Hepatic stellate cell (primary cell): ENCODE data around the gene ZP1.
A peak's percentile ranks its signal among the peaks of the same experiment; 100 is the strongest.

Experiments
- DNase-seq: peaks from one replicate; pipeline ENCODE4 v3.0.0; 2011; ENCODE audit warnings: low spot score

ZP1 gene

DNA sequence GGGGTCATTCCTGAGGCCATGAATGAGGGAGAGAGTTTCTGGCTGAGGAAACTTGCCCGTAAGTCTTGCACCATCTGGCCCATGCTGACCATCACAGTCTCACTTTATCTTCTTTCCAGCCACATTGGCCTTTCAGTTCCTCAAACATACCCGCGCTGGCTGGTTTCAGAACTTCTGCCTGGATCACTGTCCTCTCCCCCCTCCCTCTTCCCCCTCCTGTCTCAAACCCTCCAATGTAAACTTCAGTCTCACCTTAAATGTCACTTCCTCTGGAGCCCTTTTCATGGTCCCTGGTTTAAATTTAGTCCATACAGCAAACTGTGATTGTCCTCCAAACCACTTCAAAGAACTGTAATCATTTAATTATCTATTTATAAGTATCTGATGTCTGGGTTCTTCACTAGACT is 42.9 kb downstream of the ZP1 start:
- no peak for DNase-seq

DNA sequence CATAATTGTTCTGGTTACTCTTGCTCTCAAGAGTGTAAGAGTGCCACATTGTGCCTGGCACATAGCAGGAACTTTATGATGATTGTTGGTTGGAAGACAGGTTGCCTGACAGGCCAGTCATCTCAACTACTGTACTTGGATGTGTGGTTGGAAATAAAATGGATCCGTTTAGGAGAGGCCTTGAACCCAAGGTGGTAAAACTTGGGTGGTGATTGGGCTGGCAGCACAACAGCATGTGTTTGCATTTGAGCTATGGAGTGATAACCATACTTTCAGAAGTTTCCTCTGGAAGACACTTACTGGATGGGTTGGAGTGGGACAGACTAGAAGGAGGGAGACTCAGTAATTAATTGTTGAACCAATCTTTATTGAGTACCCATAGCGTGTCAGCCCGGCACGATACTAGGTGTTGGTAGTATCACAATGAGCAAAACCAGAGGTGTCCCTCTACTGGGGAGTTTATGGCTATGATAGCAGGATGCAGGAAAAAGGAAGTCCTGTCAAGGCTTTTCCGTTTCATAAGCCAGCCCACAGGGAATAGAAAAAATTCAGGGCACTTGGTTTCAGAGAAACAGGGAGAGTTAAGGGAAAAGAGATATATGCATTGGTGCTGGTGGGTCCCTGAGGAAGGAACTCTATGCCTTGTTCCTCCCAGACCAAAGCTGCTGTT is 43.5 kb downstream of the ZP1 start:
- DNase-seq = no peak

- no peak for DNase-seq
These were observed 45.0 kb downstream of the ZP1 start for GRCh38 chr11:60912223-60912850.

DNA sequence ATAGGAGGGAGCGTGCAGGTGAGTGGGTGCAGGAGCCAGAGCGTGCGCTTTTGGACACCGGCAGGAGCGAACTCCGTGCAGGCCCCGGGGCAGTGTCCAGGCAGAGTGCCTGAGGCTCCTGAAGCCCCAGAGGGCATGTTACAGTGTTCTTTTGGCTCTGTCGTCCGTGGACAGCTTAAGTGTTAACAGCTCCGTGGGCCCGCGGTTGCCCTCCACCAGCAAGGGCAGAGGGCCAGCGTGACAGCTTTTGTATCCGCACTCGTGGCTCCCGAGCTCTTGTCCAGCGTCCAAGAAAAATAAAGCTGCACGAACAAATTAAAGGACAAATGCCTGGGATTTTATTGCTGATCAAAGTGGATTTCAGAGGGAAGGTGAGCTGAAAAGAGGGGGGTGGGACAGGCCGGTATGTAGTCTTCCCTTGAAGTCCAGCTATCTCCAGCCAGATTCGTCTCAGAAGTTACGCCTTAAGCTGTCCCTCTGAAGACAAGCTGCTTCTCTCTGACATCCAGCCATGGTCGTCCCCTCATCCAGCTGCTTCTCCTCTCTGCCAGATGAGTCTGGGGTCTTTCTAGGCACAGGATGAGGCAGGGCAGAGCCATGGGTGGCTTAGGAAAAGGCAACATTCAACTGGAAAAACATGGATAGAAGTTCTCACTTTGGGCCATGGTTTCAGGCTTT is 45.6 kb downstream of the ZP1 start:
- DNase-seq = no peak

DNA sequence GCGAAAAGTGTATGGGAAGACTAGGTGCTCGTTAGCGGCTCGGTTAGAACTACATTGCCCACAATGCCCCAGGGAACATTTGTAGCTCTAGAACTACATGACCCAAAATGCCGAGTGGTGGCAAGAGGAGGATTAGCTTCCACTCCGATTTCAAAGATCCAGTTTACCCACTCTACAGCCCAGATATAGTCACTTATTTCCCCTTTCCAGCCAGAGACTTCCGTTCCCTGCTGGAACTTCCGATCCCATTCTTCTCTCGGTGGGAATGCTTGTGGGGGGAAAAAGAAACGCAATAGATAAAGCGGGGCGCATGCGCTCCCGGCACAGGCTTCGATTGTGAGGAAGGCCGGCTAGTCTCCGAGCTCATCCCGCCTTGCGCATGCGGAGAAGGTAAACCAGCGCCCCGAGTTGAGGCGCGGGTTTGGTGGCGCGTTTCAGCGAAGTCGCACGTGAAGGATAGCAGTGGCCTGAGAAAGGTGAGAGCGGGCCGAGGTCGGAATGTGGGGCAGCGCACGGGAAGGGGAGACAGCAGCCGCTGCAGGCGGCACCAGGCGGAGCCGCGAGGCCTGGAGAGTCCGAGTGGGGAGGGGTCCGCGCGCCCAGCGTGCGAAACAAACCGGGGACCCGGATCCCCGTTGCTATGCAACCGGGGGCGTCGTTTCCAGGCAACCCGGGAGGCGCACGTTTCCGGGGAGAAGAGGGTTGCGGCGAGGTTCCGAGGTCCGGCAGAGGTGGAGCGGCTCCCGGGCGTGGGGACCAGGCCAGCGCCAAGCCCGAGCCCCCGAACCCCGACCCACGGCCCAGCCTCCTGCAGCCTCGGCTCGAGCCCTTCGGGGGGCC is 46.7 kb downstream of the ZP1 start, which contains the start of gene TMEM109:
TSS of gene TMEM109 (plus strand) at position 366 of the 840 bp plus-strand sequence. CDS start 5,536 bp downstream, outside the sequence.
- peak; percentile 96 for DNase-seq

DNA sequence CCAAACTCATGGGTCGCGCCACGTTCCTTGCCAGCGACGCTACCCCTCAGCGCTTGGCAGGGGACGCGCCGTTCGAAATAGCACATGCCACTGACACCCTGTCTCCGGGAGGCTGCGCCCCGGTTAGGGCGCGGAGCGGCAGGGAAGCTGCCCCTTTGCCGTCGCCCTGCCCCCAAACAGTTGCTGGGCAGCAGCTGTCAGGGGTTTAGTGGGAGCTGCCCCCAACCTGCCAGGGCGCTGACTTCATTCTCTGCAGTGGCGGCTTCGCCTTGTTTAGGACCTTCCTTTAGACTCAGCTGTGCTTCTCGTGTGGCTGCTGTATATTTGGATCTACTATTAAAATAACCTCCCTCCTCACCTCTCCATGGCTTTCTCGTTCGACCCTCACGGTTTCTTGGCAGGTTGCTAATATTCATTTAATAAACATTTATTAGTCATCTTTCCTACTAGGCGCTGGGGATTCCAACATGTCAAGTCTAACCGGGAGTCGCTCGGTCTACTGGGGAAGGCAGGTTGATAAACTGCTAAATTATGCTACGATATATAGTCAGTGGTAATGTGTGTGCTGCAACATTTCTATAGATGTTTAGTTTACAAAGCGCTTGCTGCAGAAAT is 47.4 kb downstream of the ZP1 start:
- DNase-seq = peak; percentile 63

DNA sequence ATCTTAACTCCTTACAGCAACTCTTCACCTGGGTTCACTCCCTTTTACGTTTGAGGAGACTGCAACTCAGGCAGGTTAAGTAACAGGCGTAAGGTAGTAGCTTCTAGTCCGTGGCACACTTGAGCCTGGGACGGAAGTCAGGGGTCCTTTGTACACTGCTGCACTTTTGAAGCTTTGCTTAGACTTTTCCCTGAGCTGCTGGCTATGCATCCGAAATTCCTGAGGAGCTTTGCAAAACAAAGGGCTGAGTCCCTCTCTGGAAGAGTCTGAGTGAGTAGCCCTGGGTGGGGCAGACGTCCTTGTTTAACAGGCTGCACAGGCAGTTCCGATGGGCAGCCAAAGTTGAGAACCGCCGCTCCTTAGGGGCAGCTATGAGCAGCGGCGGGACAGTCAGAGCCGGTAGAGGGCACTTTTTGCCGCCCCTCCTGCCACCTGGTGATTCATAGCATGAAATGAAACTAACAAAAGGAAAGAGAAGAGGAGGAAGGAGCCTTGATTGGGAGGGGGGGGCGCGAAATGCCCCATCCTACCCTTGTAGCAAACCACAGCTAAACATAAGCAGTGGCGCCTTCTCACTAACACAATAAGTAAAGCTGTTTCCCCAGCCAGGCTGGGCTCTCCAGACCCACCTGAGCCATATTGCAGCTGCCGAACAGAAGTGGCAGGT is 48.0 kb downstream of the ZP1 start:
- DNase-seq = peak; percentile 78

DNA sequence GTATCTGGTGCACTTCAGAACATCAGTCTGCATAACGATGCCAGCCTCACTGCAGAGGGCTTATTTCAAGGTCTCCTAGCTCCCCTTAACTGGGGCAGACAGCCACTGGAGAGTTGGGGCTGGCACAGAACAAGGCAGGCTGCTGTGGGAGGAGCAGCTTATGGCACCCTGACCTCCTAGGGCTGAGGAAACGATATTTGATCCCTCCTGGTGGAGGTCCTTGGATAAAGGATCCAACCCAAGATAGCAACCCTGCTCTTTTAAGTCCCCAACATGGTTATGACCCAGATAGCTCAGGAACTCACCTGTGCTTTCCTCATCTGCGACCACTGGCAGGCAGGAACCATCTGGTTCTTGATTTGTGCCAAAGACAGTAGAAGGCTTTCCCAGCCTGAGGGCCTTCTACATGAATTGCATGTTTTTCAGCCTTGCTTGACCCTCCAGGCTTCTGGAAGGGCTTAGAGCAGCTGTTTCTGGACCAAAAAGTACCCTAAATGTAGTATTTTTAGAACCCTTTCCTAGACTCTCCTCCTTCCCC is 49.4 kb downstream of the ZP1 start:
- DNase-seq = no peak

- DNase-seq = no peak
These were observed 49.9 kb downstream of the ZP1 start for GRCh38 chr11:60917267-60917666.

DNA sequence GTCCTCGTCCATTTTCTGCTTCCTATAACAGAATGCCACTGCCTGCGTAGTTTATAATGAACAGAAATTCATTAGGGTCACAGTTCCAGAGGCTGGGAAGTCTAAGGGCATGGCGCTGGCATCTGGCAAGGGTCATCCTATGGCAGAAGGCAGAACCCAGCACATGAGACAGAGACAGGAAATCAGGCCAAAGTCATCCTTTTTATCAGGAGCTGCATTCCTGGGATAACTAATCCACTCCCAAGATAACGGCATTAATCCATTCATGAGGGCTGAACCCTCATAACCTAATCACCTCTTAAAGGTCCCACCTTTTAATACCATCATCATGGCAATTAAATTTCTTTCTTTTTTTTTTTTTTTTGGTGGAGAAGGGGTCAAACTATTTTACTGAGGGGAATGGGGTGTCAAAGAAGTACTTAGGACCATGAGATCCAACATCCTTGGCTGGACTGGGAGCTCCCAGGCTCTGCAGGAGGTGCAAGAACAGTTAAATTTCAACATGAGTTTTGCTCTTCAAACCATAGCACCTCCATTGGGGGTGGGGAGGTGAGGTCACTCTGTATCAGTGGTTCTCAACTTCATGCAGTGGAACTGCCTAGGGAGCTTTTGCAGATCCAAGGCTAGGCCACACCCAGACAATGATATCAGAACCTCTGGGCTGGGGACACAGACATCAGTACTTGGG is 51.1 kb downstream of the ZP1 start:
- DNase-seq = no peak

GRCh38 chr11:60918939-60919265 is 51.6 kb downstream of the ZP1 start:
- DNase-seq = peak; percentile 61

DNA sequence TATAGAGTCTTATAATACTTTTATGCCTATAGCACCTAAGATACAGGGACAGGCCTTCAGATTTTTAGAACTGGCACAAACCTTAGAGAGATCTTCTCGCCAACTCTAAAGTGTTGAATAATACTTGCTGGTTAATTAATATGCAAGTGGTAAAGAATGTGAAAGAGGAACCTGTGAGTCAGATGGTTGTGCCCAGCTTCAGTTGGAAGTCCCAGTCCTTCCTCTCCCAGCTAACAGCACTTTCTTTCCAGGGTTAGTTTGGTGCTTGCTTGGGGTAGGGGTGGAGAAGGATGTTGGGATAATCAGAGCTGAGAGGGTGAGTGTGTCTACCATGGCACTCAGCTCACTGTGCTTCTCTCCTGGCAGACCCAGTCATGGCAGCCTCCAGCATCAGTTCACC is 52.0 kb downstream of the ZP1 start:
- no peak for DNase-seq

DNA sequence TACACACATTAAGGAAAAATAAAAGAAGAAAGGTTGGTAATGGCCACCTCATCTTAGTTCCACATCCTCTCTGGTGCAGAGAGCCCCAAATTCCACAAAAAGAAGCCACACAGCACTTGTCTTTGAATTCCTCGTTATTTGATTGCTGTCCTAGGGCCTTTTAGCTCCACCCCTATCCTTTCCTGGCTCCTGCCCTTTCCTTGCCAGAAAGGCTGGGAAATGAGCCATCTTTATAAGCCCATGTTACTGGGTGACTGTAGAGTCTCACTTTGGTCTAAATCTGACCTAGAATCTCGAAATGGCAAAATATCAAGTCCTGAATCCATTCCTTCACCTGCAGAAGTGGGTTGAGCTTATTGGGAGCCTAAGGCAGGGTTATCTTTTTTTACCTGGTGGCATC is 52.6 kb downstream of the ZP1 start:
- no peak for DNase-seq

DNA sequence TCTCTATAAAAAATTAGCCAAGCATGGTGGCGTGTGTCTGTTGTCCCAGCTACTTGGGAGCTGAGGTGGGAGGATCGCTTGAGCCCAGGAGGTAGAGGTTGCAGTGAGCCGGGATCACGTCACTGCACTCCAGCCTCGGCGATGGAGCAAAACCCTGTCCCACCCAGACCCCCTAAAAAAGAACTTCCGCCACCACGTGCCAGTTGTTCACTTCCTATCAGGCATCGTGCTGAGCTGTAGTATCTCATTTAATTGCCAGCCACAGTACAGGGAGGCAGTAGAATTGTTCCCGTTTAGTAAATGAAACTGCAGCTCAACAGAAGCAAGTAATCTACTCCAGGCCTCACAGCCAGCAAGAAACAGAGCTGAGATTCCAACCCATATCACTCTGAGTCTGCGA is 53.9 kb downstream of the ZP1 start:
- DNase-seq = no peak

DNA sequence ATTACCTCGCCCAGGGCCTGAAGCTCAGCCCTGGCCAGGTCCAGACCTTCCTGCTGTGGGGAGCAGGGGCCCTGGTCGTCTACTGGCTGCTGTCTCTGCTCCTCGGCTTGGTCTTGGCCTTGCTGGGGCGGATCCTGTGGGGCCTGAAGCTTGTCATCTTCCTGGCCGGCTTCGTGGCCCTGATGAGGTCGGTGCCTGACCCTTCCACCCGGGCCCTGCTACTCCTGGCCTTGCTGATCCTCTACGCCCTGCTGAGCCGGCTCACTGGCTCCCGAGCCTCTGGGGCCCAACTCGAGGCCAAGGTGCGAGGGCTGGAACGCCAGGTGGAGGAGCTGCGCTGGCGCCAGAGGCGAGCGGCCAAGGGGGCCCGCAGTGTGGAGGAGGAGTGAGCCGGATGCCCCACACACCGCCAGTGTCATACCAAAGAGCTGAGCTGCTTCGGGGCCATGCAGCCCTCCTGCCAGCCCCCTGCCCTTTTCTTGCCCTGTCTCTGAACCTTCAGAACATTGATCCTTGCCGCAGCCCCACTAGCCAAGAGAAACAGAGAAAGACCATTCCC is 54.5 kb downstream of the ZP1 start:
- no peak for DNase-seq

GRCh38 chr11:60922906-60923305 is 55.6 kb downstream of the ZP1 start:
- DNase-seq = no peak

GRCh38 chr11:60923326-60923725 is 56.0 kb downstream of the ZP1 start:
- DNase-seq = no peak

DNA sequence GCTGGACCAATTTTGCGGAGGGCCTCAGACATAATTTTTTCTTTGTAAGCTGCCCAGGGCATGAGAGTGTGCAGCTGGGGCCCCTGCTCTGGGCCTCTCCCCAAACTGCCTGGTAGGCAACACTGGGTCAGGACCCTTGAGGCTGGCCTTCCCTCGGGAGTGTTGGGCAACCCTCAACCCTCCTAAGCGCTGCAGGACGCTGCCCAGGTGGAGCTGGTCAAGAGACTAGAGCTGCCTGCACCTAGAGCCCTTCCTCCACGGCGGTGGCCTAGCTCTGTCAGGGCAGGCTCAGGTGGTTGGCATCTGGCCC is 56.4 kb downstream of the ZP1 start:
- no peak for DNase-seq

- peak; percentile 96 for DNase-seq
These were observed 57.0 kb downstream of the ZP1 start, which contains the start of gene TMEM132A for GRCh38 chr11:60924110-60924905. TSS of gene TMEM132A (plus strand) at chr11:60924460. CDS start at chr11:60924634, 174 bp downstream.
